OCI-LY7 (cell line): ENCODE data around the gene ABCC5. TPM values are rescaled to one million over a fixed set of nuclear protein-coding genes. Genes with fewer than 3 reads are reported as not detected.

Source experiments
- BruUV-seq: library from RNA; stranded (reverse); fragments of 400-500 nt; replicated peaks from 2 replicates; lab custom pipeline; 2021; lab: Mats Ljungman, UMichigan
- CTCF ChIA-PET: fragments of 300-600 bp; sonication (Branson Sonifier 250); formaldehyde crosslinking; loops from one replicate; lab custom pipeline; 2022; ENCODE audit warnings: antibody characterized with exemption; ENCODE audit not compliant: unreplicated experiment; lab: Charles Lee
- POLR2A ChIA-PET: fragments of 300-600 bp; sonication (Branson Sonifier 250); formaldehyde crosslinking; loops from one replicate; lab custom pipeline; 2022; ENCODE audit warnings: antibody characterized with exemption; lab: Charles Lee
- DNase-seq: peaks from one replicate; pipeline ENCODE4 v3.0.0-alpha.2; 2015; ENCODE audit warnings: low spot score
- H2AFZ ChIP-seq: fragments of 200-600 bp; sonication (generic), shearing (Covaris generic); 2 replicates; pipeline ENCODE4 v1.6.1; 2014; ENCODE audit warnings: mild to moderate bottlenecking, antibody characterized with exemption, low read length, moderate library complexity
- H3K27ac ChIP-seq: fragments of 200-600 bp; sonication (generic); 2 replicates; pipeline ENCODE4 v1.5.1; 2014; ENCODE audit warnings: mixed run types, low read depth, mild to moderate bottlenecking, moderate library complexity, low read length, inconsistent platforms; ENCODE audit not compliant: poor library complexity, severe bottlenecking
- H3K36me3 ChIP-seq: fragments of 200-600 bp; sonication (generic); 2 replicates; pipeline ENCODE4 v1.6.1; 2014; ENCODE audit warnings: mild to moderate bottlenecking, antibody characterized with exemption, low read length, moderate library complexity, mixed read lengths; ENCODE audit not compliant: insufficient read depth
- H3K4me1 ChIP-seq: fragments of 200-600 bp; sonication (generic); 2 replicates; pipeline ENCODE4 v1.5.1; 2014; ENCODE audit warnings: mild to moderate bottlenecking, low read length; ENCODE audit not compliant: insufficient read depth, poor library complexity, severe bottlenecking
- H3K4me2 ChIP-seq: fragments of 200-600 bp; sonication (generic); 2 replicates; pipeline ENCODE4 v1.6.1; 2014; ENCODE audit warnings: mild to moderate bottlenecking, low read length
- H3K4me3 ChIP-seq: fragments of 200-600 bp; sonication (generic); 2 replicates; pipeline ENCODE4 v1.5.1; 2014; ENCODE audit warnings: mild to moderate bottlenecking, low read depth, low read length; ENCODE audit not compliant: poor library complexity, severe bottlenecking
- H3K79me2 ChIP-seq: fragments of 200-600 bp; sonication (generic); 2 replicates; pipeline ENCODE4 v1.6.1; 2016; ENCODE audit warnings: low read depth, mild to moderate bottlenecking, low read length, moderate library complexity, mixed read lengths; ENCODE audit not compliant: insufficient read depth
- H3K9me2 ChIP-seq: fragments of 200-600 bp; sonication (generic); 2 replicates; pipeline ENCODE4 v1.6.1; 2016; ENCODE audit warnings: mild to moderate bottlenecking, low read length, mixed read lengths; ENCODE audit not compliant: insufficient read depth
- H3K9me3 ChIP-seq: fragments of 200-600 bp; sonication (generic); 2 replicates; pipeline ENCODE4 v1.6.1; 2014; ENCODE audit warnings: mild to moderate bottlenecking, mixed run types, low read length, mixed read lengths
- H4K20me1 ChIP-seq: fragments of 200-600 bp; sonication (generic); 2 replicates; pipeline ENCODE4 v1.6.1; 2014; ENCODE audit warnings: mild to moderate bottlenecking, antibody characterized with exemption, low read length, moderate library complexity, mixed read lengths; ENCODE audit not compliant: insufficient read depth
- EZH2phosphoT487 ChIP-seq: fragments of 200-600 bp; sonication (generic); IDR thresholded peaks from 2 replicates; pipeline ENCODE4 v1.6.1; 2018; ENCODE audit warnings: low read depth, borderline replicate concordance, mild to moderate bottlenecking, mixed run types, antibody characterized with exemption, low read length, moderate library complexity, mixed read lengths
- intact Hi-C: fragments of 100-400 bp; cut with micrococcal nuclease; formaldehyde crosslinking; loops from one replicate; pipeline ENCODE4 v1.10.0; 2022; ENCODE audit not compliant: unreplicated experiment
- total RNA-seq, 2 experiments: library from RNA; depleted of rRNA in 1 of 2; stranded (reverse); fragments of >200 nt in 1 of 2; shearing (Covaris generic) in 1 of 2; gene quantifications; 2 replicates each; pipeline ENCODE4 v1.2.3, GENCODE V29; 2014 to 2022
- TF ChIP-seq, protein P1 (sequence below): fragments of 200-600 bp; sonication (generic); conservative IDR thresholded peaks from 2 replicates; pipeline ENCODE4 v1.5.1; 2014; ENCODE audit warnings: mild to moderate bottlenecking, antibody characterized with exemption, low read length, moderate library complexity, mixed read lengths

The ABCC5 gene
- total RNA-seq, 2 experiments from 2014 or later: 18.1 to 24.8 TPM

DNA sequence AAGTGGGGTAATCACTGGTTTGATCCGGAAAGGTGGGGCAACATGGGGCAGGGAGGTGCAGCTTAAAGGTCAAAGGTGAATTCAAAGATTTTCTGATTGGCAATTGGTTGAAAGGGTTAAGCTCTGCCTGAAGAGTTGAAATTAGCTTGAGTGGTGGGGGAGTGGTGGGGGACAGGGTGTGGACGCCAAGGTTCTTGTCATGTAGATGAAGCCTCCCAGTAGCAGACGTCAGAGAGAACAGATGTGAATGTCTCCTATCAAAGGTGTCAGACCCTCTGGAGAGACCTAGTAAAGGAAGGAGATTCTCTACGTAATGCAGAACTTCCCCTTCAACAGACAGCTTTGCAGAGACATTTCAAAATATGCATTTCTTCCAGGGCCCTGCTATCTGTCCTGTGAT, 62.8 kb downstream of the ABCC5 start:
- CTCF ChIA-PET: interaction anchor here (0.6 kb wide), 1 partner anchor 17 kb away, joined by 4 read pairs; no protein-coding TSS in a partner anchor
- no TSS peak for BruUV-seq

DNA sequence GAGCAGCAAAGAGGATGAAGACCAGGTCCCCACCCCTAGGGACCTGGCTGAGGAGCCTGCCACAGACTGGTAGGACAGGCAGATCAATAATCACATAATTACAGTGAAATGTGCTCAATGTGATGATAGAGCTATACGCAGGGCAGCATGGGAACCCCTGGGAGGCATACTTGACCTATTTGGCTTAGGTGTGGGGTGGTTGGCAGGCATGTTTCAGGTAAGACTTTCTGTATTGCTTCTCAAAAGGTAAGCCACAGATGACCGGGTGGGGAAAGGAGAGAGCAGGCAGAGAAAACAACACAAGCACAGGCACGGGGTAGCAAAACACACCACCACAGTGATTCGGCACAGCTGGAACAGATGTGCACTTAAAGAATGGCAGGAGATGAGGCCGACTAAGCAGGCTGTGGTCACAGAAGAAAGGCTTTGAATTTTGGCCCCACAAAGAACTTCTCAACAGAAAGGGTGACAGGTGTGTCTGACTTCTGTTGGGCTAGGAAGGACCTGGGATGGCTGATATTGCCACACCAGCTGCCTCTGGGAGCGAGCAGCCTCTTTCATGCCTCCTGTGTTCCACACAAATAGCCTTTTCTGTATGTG, 64.1 kb downstream of the ABCC5 start:
- TF ChIP-seq, protein P1, sequence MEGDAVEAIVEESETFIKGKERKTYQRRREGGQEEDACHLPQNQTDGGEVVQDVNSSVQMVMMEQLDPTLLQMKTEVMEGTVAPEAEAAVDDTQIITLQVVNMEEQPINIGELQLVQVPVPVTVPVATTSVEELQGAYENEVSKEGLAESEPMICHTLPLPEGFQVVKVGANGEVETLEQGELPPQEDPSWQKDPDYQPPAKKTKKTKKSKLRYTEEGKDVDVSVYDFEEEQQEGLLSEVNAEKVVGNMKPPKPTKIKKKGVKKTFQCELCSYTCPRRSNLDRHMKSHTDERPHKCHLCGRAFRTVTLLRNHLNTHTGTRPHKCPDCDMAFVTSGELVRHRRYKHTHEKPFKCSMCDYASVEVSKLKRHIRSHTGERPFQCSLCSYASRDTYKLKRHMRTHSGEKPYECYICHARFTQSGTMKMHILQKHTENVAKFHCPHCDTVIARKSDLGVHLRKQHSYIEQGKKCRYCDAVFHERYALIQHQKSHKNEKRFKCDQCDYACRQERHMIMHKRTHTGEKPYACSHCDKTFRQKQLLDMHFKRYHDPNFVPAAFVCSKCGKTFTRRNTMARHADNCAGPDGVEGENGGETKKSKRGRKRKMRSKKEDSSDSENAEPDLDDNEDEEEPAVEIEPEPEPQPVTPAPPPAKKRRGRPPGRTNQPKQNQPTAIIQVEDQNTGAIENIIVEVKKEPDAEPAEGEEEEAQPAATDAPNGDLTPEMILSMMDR: no peak
- TF ChIP-seq EZH2phosphoT487: no peak
- BruUV-seq: no TSS peak
- no peaks in the 10 kb centered on the region for H4K20me1 ChIP-seq
- H3K27ac ChIP-seq: peak overlapping the region; percentile 87
- ChIA-PET CTCF (no interaction called here), POLR2A (no interaction called here)
- H3K9me2 ChIP-seq: no peaks in the 10 kb centered on the region
- H3K79me2 ChIP-seq: no peaks in the 10 kb centered on the region
- intact Hi-C loops: loop anchor here (1.0 kb wide), 1 partner anchor 64 kb away; the partner anchor contains the start of gene ABCC5
- no peaks in the 10 kb centered on the region for H3K9me3 ChIP-seq
- peak; percentile 93 for DNase-seq
- H3K36me3 ChIP-seq: peaks cover 34% of the 10 kb centered on the region
- H2AFZ ChIP-seq: no peak overlapping the region
- peaks cover 32% of the 10 kb centered on the region for H3K4me1 ChIP-seq
- peak overlapping the region; percentile 34 for H3K4me3 ChIP-seq
- peak overlapping the region; percentile 63 for H3K4me2 ChIP-seq

More for the DNA sequence above, 62.8 kb downstream of the ABCC5 start:
- Histone ChIP-seq H3K36me3 (peaks cover 27% of the 10 kb centered on the region), H3K4me2 (no peak overlapping the region), H3K4me1 (peaks cover 32% of the 10 kb centered on the region), H3K79me2 (no peaks in the 10 kb centered on the region), H2AFZ (no peak overlapping the region), H3K27ac (peak overlapping the region; percentile 87), H3K9me3 (no peaks in the 10 kb centered on the region), H4K20me1 (no peaks in the 10 kb centered on the region), H3K9me2 (no peaks in the 10 kb centered on the region), H3K4me3 (no peak overlapping the region)
- intact Hi-C loops: no loop called here
- DNase-seq: peak; percentile 17
- TF ChIP-seq, protein P1: no peak
- TF ChIP-seq EZH2phosphoT487: no peak
- POLR2A ChIA-PET: interaction anchor here (0.9 to 1.1 kb wide), 2 partner anchors 8 to 18 kb away, joined by 3 to 4 read pairs; no protein-coding TSS in a partner anchor

DNA sequence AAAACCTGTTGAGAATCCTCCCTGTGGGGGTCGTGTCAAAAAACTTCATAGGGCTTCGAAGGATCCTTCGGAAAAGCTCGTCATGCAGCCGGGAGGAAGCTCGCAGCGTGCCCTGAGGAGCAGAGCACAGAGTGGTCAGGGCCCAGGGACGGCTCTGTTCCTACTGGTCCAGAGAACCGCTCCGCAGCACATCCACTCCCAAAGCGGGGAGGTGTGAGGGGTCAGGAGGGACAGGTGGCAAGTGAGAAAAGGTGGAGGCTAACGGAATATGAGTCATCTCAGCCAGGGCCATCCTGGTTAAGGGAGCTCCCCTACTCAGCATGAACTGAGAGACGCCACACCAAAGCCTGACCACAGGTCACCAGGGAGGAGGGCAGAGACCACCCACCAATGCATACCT, 66.2 kb downstream of the ABCC5 start:
- DNase-seq: no peak
- Histone ChIP-seq H3K9me3 (no peaks in the 10 kb centered on the region), H2AFZ (no peak overlapping the region), H3K27ac (no peak overlapping the region), H3K9me2 (no peaks in the 10 kb centered on the region), H3K36me3 (peaks cover 22% of the 10 kb centered on the region), H3K4me2 (no peak overlapping the region), H3K79me2 (no peaks in the 10 kb centered on the region), H3K4me3 (no peak overlapping the region), H4K20me1 (no peaks in the 10 kb centered on the region), H3K4me1 (peaks cover 32% of the 10 kb centered on the region)
- CTCF ChIA-PET: no interaction called here
- TF ChIP-seq, protein P1: no peak
- no peak for TF ChIP-seq EZH2phosphoT487
- intact Hi-C loops: no loop called here
- BruUV-seq: no TSS peak
- POLR2A ChIA-PET: no interaction called here
